Upper lobe of right lung (tissue), 1 donor: Measurements from ENCODE around the gene OBSL1. TPM values are rescaled to one million over a fixed set of nuclear protein-coding genes. Genes with fewer than 3 reads are reported as not detected.

Source experiments
- ATAC-seq: fragments of 200-7000 bp; cut with Tn5 transposase; one replicate; pipeline ENCODE4 v1.9.1; 2020; ENCODE audit warnings: mild to moderate bottlenecking, moderate library complexity
- DNase-seq: peaks from one replicate; pipeline ENCODE4 v3.0.0-alpha.2; 2020
- H3K27ac ChIP-seq: fragments of 200-600 bp; one replicate; pipeline ENCODE4 v1.8.0; 2022
- H3K27me3 ChIP-seq: fragments of 200-600 bp; one replicate; pipeline ENCODE4 v1.8.0; 2022; ENCODE audit warnings: mild to moderate bottlenecking
- H3K36me3 ChIP-seq: fragments of 200-600 bp; one replicate; pipeline ENCODE4 v1.8.0; 2022
- H3K4me1 ChIP-seq: fragments of 200-600 bp; one replicate; pipeline ENCODE4 v1.8.0; 2022
- H3K4me3 ChIP-seq: fragments of 200-600 bp; one replicate; pipeline ENCODE4 v1.8.0; 2022; ENCODE audit warnings: mild to moderate bottlenecking
- H3K9me3 ChIP-seq: fragments of 200-600 bp; one replicate; pipeline ENCODE4 v1.8.0; 2022
- intact Hi-C: fragments of 100-400 bp; cut with DNase I; formaldehyde crosslinking; loops from one replicate; pipeline ENCODE4 v1.11.0; 2022
- total RNA-seq: library from RNA; stranded (reverse); fragmentation: NEBNext Ultra II Directional; extraction: Animal tissue kit (Norgen Biotek cat#: 25700); gene quantifications from one replicate; pipeline ENCODE4 v1.2.1, GENCODE V29; 2021
- TF ChIP-seq, protein P1 (sequence below): fragments of 200-600 bp; IDR thresholded peaks from one replicate; pipeline ENCODE4 v1.8.0; 2022; ENCODE audit warnings: antibody characterized with exemption
- donor health status: DM: no; HTN: yes; CAD: no; lungs with severe emphysema.

The OBSL1 gene
- total RNA-seq, 1 donor from 2014 or later, result 72.8 TPM

DNA sequence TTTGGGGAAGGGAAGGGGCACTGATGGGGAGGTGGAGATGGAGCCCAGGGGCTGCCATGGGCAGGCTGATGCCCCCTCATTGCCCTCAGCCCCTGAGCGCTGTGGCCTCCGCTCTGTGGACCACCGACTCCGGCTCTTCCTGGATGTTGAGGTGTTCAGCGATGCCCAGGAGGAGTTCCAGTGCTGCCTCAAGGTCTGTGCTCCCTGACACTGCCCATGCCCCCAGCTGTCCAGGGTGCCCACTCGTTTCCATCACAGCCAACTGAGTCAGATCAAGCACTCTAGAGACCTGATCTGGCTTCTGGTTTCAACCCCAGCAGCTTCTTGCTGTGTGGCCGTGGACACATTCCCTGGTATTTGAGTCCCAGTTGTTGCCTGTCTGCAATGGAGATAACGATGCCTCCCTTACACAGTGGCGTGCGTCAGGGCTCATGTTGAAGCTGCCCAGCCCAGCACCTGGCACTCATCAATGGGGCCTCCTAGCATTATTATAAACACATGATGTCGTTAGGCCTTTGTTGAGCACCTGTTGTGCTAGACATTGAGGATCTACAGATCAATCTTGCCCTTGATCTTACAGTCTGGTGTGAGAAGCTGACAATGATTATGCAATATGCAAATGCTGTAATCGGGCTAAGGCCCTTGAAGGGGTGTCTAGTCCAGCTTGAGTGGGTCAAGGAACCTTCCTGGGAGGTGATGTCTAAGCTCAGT is 40.7 kb upstream of the OBSL1 start:
- no peak overlapping the region for H3K27ac ChIP-seq
- H3K4me3 ChIP-seq, result no peak overlapping the region
- H3K36me3 ChIP-seq, result peaks cover 37% of the 10 kb centered on the region
- H3K9me3 ChIP-seq, result no peaks in the 10 kb centered on the region
- no peaks in the 10 kb centered on the region for H3K4me1 ChIP-seq
- intact Hi-C loops, result no loop called here
- ATAC-seq (no peak), DNase-seq (no peak)
- H3K27me3 ChIP-seq, result no peaks in the 10 kb centered on the region
- TF ChIP-seq, protein P1, sequence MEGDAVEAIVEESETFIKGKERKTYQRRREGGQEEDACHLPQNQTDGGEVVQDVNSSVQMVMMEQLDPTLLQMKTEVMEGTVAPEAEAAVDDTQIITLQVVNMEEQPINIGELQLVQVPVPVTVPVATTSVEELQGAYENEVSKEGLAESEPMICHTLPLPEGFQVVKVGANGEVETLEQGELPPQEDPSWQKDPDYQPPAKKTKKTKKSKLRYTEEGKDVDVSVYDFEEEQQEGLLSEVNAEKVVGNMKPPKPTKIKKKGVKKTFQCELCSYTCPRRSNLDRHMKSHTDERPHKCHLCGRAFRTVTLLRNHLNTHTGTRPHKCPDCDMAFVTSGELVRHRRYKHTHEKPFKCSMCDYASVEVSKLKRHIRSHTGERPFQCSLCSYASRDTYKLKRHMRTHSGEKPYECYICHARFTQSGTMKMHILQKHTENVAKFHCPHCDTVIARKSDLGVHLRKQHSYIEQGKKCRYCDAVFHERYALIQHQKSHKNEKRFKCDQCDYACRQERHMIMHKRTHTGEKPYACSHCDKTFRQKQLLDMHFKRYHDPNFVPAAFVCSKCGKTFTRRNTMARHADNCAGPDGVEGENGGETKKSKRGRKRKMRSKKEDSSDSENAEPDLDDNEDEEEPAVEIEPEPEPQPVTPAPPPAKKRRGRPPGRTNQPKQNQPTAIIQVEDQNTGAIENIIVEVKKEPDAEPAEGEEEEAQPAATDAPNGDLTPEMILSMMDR, result no peak

GRCh38 chr2:219611306-219611705 is 40.0 kb upstream of the OBSL1 start:
- DNase-seq (no peak), ATAC-seq (no peak)
- Histone ChIP-seq H3K27ac (no peak overlapping the region), H3K4me1 (no peaks in the 10 kb centered on the region), H3K9me3 (no peaks in the 10 kb centered on the region), H3K36me3 (peaks cover 40% of the 10 kb centered on the region), H3K4me3 (no peak overlapping the region), H3K27me3 (no peaks in the 10 kb centered on the region)
- TF ChIP-seq, protein P1, result no peak
- intact Hi-C loops, result no loop called here

- DNase-seq, result no peak
Measured at GRCh38 chr2:219609149-219609750, 37.9 kb upstream of the OBSL1 start.

DNA sequence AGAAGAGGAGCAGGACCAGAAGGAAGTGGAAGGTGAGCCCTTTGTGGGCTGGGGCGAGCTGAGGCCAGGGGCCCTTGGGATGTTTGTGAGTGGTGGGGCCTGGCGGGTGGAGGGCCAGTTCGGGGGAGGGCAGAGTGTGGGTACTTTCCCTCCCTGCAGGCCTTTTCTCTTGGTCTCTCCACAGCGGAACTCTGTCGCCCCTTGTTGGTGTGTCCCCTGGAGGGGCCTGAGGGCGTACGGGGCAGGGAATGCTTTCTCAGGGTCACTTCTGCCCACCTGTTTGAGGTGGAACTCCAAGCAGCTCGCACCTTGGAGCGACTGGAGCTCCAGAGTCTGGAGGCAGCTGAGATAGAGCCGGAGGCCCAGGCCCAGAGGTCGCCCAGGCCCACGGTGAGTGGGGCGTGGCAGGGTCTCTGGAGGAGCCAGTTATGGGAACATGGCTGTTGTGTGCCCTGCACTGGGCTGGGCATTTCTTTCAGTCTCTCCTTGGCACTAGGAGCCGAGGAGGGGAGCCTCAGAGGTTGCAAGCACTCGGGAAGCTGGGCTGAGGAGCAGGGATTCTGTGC is 37.1 kb upstream of the OBSL1 start:
- ATAC-seq (no peak), DNase-seq (no peak)
- H3K4me3 ChIP-seq, result no peak overlapping the region
- no peak overlapping the region for H3K27ac ChIP-seq
- no peaks in the 10 kb centered on the region for H3K27me3 ChIP-seq
- peaks cover 38% of the 10 kb centered on the region for H3K36me3 ChIP-seq
- TF ChIP-seq, protein P1, result no peak
- no peaks in the 10 kb centered on the region for H3K9me3 ChIP-seq
- no peaks in the 10 kb centered on the region for H3K4me1 ChIP-seq
- intact Hi-C loops, result no loop called here

More at GRCh38 chr2:219609149-219609750, 37.9 kb upstream of the OBSL1 start:
- no peaks in the 10 kb centered on the region for H3K27me3 ChIP-seq
- H3K36me3 ChIP-seq, result peaks cover 38% of the 10 kb centered on the region
- intact Hi-C loops, result no loop called here
- H3K4me3 ChIP-seq, result no peak overlapping the region
- H3K27ac ChIP-seq, result no peak overlapping the region
- H3K4me1 ChIP-seq, result no peaks in the 10 kb centered on the region
- no peaks in the 10 kb centered on the region for H3K9me3 ChIP-seq
- TF ChIP-seq, protein P1, result no peak
- ATAC-seq, result no peak

- intact Hi-C loops, result no loop called here
- Histone ChIP-seq H3K9me3 (no peaks in the 10 kb centered on the region), H3K27ac (no peak overlapping the region), H3K4me1 (no peaks in the 10 kb centered on the region), H3K36me3 (peaks cover 42% of the 10 kb centered on the region), H3K4me3 (no peak overlapping the region), H3K27me3 (no peaks in the 10 kb centered on the region)
- TF ChIP-seq, protein P1, result no peak
- DNase-seq (no peak), ATAC-seq (no peak)
Measured at GRCh38 chr2:219607931-219608330, 36.6 kb upstream of the OBSL1 start.
